Tibial artery (tissue), 4 donors: ENCODE results near the gene SGO2.

Experiments used
- DNase-seq, 2 donors: peaks; one replicate each; pipeline ENCODE4 v3.0.0-alpha.2; 2019
- H3K27ac ChIP-seq, 2 donors: fragments of 200-600 bp; sonication (generic) in 1 of 2; 1 replicate in 1 of 2; 2 replicates in 1 of 2; pipeline ENCODE4 v1.5.1; 2018 to 2019; ENCODE audit warnings: mild to moderate bottlenecking in 1 of 2
- H3K27me3 ChIP-seq, 2 donors: fragments of 200-600 bp; sonication (generic) in 1 of 2; one replicate each; pipeline versions ENCODE4 v1.5.1 to v1.6.0; 2016 to 2019
- H3K36me3 ChIP-seq, 3 donors: fragments of 200-600 bp; sonication (generic) in 2 of 3; one replicate each; pipeline ENCODE4 v1.5.1; 2016 to 2019; ENCODE audit warnings: mild to moderate bottlenecking in 2 of 3
- H3K4me1 ChIP-seq, 4 donors: fragments of 200-600 bp; sonication (generic) in 2 of 4; 1 replicate in 3 of 4; 2 replicates in 1 of 4; pipeline ENCODE4 v1.5.1; 2016 to 2019
- H3K4me3 ChIP-seq, 2 donors: fragments of 200-600 bp; sonication (generic) in 1 of 2; 1 replicate in 1 of 2; 2 replicates in 1 of 2; pipeline ENCODE4 v1.5.1; 2018 to 2019; ENCODE audit warnings: mild to moderate bottlenecking in 2 of 2
- H3K9me3 ChIP-seq, 3 donors: fragments of 200-600 bp; sonication (generic) in 1 of 3; one replicate each; pipeline ENCODE4 v1.5.1; 2016 to 2019
- CTCF ChIP-seq, 2 experiments: fragments of 200-600 bp in 1 of 2; fragments of 450-650 bp in 1 of 2; IDR thresholded peaks; one replicate each; pipeline ENCODE4 v1.5.1; 2017 to 2019; ENCODE audit warnings: antibody characterized with exemption in 2 of 2, mild to moderate bottlenecking in 1 of 2, moderate library complexity in 1 of 2
- intact Hi-C: fragments of 100-400 bp; cut with DNase I; formaldehyde crosslinking; loops from one replicate; pipeline ENCODE4 v1.15.0; 2023; ENCODE audit warnings: low total_unique reads

The SGO2 gene

DNA sequence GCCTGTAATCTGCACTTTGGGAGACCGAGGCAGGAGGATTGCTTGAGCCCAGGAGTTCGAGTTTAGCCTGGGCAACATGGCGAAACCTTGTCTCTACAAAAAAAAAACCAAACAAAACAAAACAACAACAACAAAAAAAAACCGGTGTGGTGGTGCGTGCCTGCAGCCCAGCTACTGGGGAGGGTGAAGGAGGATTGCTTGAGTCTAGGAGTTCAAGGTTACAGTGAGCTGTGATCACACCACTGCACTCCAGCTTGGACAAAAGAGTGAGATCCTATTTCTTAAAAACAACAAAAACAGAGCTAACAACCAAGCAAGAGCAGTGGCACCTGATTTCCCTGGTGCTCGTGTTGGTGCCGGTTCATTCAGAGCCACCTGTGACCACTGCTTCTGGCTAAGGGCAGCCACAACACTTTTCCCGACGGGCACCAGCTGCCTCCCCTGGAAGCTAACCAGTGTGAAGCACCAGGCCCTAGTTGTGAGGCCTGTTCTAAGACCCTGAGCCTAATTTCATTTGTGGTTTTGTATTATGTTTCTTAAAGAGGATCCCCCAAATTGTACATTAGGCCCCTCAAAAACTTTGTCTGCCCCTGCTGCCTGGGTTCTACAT lies 61.1 kb downstream of the SGO2 start:
- TF ChIP-seq CTCF (IDR thresholded peaks at IDR 0.05): no peak
- H3K36me3 ChIP-seq: no peaks in the 10 kb centered on the region
- peaks cover 0 to 6% (median 2%) of the 10 kb centered on the region in 4 donors for H3K4me1 ChIP-seq
- H3K4me3 ChIP-seq: peak overlapping the region; percentile 58 to 71
- peak overlapping the region; percentile 69 to 73 for H3K27ac ChIP-seq
- H3K9me3 ChIP-seq: no peaks in the 10 kb centered on the region
- DNase-seq: no peak
- intact Hi-C loops: no loop called here
- H3K27me3 ChIP-seq: no peaks in the 10 kb centered on the region

- no peak for TF ChIP-seq CTCF (IDR thresholded peaks at IDR 0.05)
- Histone ChIP-seq H3K4me3 (peak overlapping the region in 1 of 2 donors; percentile 58), H3K27ac (peak overlapping the region; percentile 69 to 73), H3K9me3 (no peaks in the 10 kb centered on the region), H3K36me3 (no peaks in the 10 kb centered on the region), H3K27me3 (no peaks in the 10 kb centered on the region), H3K4me1 (peaks cover 0 to 6% (median 2%) of the 10 kb centered on the region in 4 donors)
- no peak for DNase-seq
- intact Hi-C loops: no loop called here
These were observed 62.2 kb downstream of the SGO2 start for GRCh38 chr2:200588076-200588678.

- Histone ChIP-seq H3K4me1 (peaks cover 0 to 6% (median 2%) of the 10 kb centered on the region in 4 donors), H3K36me3 (peaks cover 0 to 5% (median 4%) of the 10 kb centered on the region in 3 donors), H3K27me3 (no peaks in the 10 kb centered on the region), H3K4me3 (no peak overlapping the region), H3K27ac (peak overlapping the region in 1 of 2 donors; percentile 31), H3K9me3 (no peaks in the 10 kb centered on the region)
- peak; percentile 83 to 86 for DNase-seq
- intact Hi-C loops: no loop called here
- no peak for TF ChIP-seq CTCF (IDR thresholded peaks at IDR 0.05)
These were observed 64.1 kb downstream of the SGO2 start for GRCh38 chr2:200590090-200590489.

DNA sequence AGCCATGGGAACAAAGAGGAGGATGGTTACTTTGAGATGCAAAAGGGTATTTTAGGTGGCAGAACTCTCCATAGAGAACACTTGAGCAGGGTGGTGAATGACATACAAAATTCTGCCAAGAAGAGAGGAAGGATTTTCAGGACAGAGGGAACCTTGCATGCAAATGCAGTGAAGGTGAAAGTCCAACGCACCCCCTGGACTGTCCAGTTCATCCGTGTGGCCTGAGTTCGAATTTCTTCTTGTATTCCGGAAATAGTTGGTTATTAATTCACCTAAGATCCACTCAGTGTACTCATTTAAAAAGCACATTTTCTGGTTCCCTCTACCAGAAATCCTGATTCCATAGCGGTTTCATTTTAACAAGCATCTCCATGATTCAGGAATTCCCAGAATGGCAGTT lies 65.3 kb downstream of the SGO2 start:
- Histone ChIP-seq H3K27me3 (no peaks in the 10 kb centered on the region), H3K4me3 (no peak overlapping the region), H3K36me3 (peaks cover 11 to 15% (median 12%) of the 10 kb centered on the region in 3 donors), H3K9me3 (peaks cover 0 to 4% (median 0%) of the 10 kb centered on the region in 3 donors), H3K4me1 (peaks cover 0 to 3% (median under 1%) of the 10 kb centered on the region in 4 donors), H3K27ac (no peak overlapping the region)
- TF ChIP-seq CTCF (IDR thresholded peaks at IDR 0.05): no peak
- intact Hi-C loops: no loop called here
- no peak for DNase-seq

DNA sequence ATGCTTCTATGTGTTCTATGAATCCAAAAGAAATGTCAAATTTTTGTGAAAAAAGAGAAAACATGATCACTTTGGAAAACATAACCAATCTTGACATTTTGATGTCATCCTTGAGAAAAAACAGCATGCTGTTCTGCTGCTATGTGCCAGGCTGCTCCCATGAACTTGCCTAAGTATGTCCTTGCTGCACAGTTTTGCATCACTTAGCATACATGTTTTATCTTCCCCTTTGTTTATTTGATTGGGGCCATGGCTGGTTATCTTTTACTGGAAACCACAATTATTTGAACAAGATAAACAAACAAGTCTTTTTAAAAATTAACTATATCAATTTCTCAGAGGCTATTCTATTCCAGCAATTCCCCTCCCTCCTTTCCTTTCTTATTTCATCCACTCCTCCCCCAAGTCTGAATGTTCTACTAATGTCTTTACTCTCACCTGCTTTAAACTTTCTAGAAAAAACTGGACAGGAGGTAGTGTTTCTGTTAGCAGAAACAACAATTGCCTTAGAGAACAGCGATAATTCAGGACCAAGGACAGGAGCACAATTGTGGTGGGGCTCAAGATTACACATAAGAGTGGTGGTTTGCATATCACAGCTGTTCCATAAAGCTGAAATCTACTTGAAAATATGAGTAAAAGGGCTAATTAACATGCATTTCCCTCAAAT lies 66.5 kb downstream of the SGO2 start:
- Histone ChIP-seq H3K27ac (no peak overlapping the region), H3K4me1 (peaks cover 0 to 3% (median 0%) of the 10 kb centered on the region in 4 donors), H3K36me3 (peaks cover 11 to 20% (median 20%) of the 10 kb centered on the region in 3 donors), H3K4me3 (no peak overlapping the region), H3K9me3 (peaks cover 0 to 4% (median 0%) of the 10 kb centered on the region in 3 donors), H3K27me3 (no peaks in the 10 kb centered on the region)
- DNase-seq: no peak
- TF ChIP-seq CTCF (IDR thresholded peaks at IDR 0.05): no peak
- intact Hi-C loops: no loop called here
